ENCODE data around the gene ZNF44. TPM values are rescaled to one million over a fixed set of nuclear protein-coding genes. Genes with fewer than 3 reads are reported as not detected.

ZNF44 gene
- total and polyA plus RNA-seq, 7 donors, result 2.6 to 8.5 (median 5.8) TPM

GRCh38 chr19:12270854-12271253 is 23.8 kb downstream of the ZNF44 start:
- Histone ChIP-seq H3K4me3 (no peak overlapping the region), H3K36me3 (ENCODE audit: insufficient read depth in 1 of 2, low read depth in 1 of 2) (peaks cover 25 to 65% of the 10 kb centered on the region in 2 donors), H3K4me1 (no peaks in the 10 kb centered on the region), H3K27ac (no peak overlapping the region), H3K9me3 (peaks cover 86% of the 10 kb centered on the region), H3K27me3 (ENCODE audit: insufficient read depth in 3 of 3, low read length in 2 of 3) (no peaks in the 10 kb centered on the region)
- DNase-seq, result no peak
- WGBS, 3 donors, result 97 to 99% (median 98%) methylated on average over 2 of the region's 2 CpGs
- no peak for TF ChIP-seq CTCF (IDR thresholded peaks at IDR 0.05)
- ATAC-seq, result no peak
- intact Hi-C loops (cut with DNase I), result no loop called here

- intact Hi-C loops (cut with DNase I), result no loop called here
- H3K4me1 ChIP-seq, result no peaks in the 10 kb centered on the region
- DNase-seq, result no peak
- H3K4me3 ChIP-seq, result no peak overlapping the region
- WGBS, 3 donors, result 72 to 73% (median 72%) methylated on average over 35 to 46 of the region's 46 CpGs
- H3K9me3 ChIP-seq, result peaks cover 78% of the 10 kb centered on the region
- no peaks in the 10 kb centered on the region for H3K27me3 ChIP-seq (ENCODE audit: insufficient read depth in 3 of 3, low read length in 2 of 3)
- no peak for ATAC-seq
- no peak for TF ChIP-seq CTCF (IDR thresholded peaks at IDR 0.05)
- no peak overlapping the region for H3K27ac ChIP-seq
- H3K36me3 ChIP-seq (ENCODE audit: insufficient read depth in 1 of 2, low read depth in 1 of 2), result peaks cover under 1 to 20% of the 10 kb centered on the region in 2 donors
These were observed 28.6 kb downstream of the ZNF44 start for GRCh38 chr19:12265921-12266704.

- peaks cover 51% of the 10 kb centered on the region for H3K9me3 ChIP-seq
- ATAC-seq, result no peak
These were observed 33.1 kb downstream of the ZNF44 start for GRCh38 chr19:12261554-12261953.

GRCh38 chr19:12260861-12261260 is 33.8 kb downstream of the ZNF44 start:
- H3K4me3 ChIP-seq, result no peak overlapping the region
- ATAC-seq, result no peak
- WGBS, 3 donors, result 86 to 95% (median 91%) methylated on average over 3 of the region's 3 CpGs
- H3K9me3 ChIP-seq, result peaks cover 48% of the 10 kb centered on the region
- H3K27me3 ChIP-seq (ENCODE audit: insufficient read depth in 3 of 3, low read length in 2 of 3), result no peaks in the 10 kb centered on the region
- no peak overlapping the region for H3K27ac ChIP-seq
- no peak for TF ChIP-seq CTCF (IDR thresholded peaks at IDR 0.05)
- no peaks in the 10 kb centered on the region for H3K4me1 ChIP-seq
- no peaks in the 10 kb centered on the region for H3K36me3 ChIP-seq (ENCODE audit: insufficient read depth in 1 of 2, low read depth in 1 of 2)
- no peak for DNase-seq
- intact Hi-C loops (cut with DNase I), result no loop called here

More at GRCh38 chr19:12261554-12261953, 33.1 kb downstream of the ZNF44 start:
- Histone ChIP-seq H3K4me3 (no peak overlapping the region), H3K27ac (no peak overlapping the region), H3K4me1 (no peaks in the 10 kb centered on the region), H3K27me3 (ENCODE audit: insufficient read depth in 3 of 3, low read length in 2 of 3) (no peaks in the 10 kb centered on the region), H3K36me3 (ENCODE audit: insufficient read depth in 1 of 2, low read depth in 1 of 2) (no peaks in the 10 kb centered on the region)
- DNase-seq, result no peak
- TF ChIP-seq CTCF (IDR thresholded peaks at IDR 0.05), result no peak
- 97 to 100% (median 98%) methylated on average over 1 of the region's 1 CpG for WGBS, 3 donors
- intact Hi-C loops (cut with DNase I), result no loop called here
